A549 treated with AZD9567 at 1 μM for 4 hours (cell line): ENCODE data around the gene LDLRAD4. TPM values are rescaled to one million over a fixed set of nuclear protein-coding genes. Genes with fewer than 3 reads are reported as not detected.

Experiments
- total RNA-seq: library from RNA; stranded (reverse); fragments of 200-300 nt; extraction: Qiagen RNA extraction; gene quantifications from 5 replicates; pipeline ENCODE4 v1.2.3, GENCODE V29; 2022; ENCODE audit not compliant: insufficient read depth

LDLRAD4 gene
- total RNA-seq: 1.4 to 2.5 TPM (median 1.8 TPM) in 5 replicates

GRCh38 chr18:13218368-13218991 lies at the start of gene LDLRAD4:
LDLRAD4 (plus strand) TSS chr18:13218760.

Other genes with a start within 250 kb of the LDLRAD4 start
- gene CEP192, start 227.4 kb upstream of the LDLRAD4 start, total RNA-seq: 8.2 to 11.7 TPM (median 9.4 TPM) in 5 replicates